ENCODE measurements around the gene PNMA6F.
"Not testable (repeated sequence)": the region's sequence is repeated elsewhere in the genome, so short reads cannot be mapped to it uniquely, and the experiment has no call there.

GRCh38 chrX:153275418-153275817 lies 46.1 kb downstream of the PNMA6F start:
- TF ChIP-seq POLR2A (IDR thresholded peaks at IDR 0.05; ENCODE audit: low read depth, low read length); POLR2AphosphoS5 (IDR thresholded peaks at IDR 0.05; ENCODE audit: low read depth, low read length); TAF1 (IDR thresholded peaks at IDR 0.05; ENCODE audit: low read depth, low read length); PAX5 (IDR thresholded peaks at IDR 0.05; ENCODE audit: insufficient read depth, low read length, severe bottlenecking); POU2F2 (IDR thresholded peaks at IDR 0.05; ENCODE audit: low read depth, low read length): not testable (repeated sequence)
